COLO829 (cell line): ENCODE results near the gene SNX32.
A peak's percentile ranks its signal among the peaks of the same experiment; 100 is the strongest.

ENCODE experiments used
- DNase-seq: peaks from one replicate; pipeline ENCODE4 v3.0.0; 2012; ENCODE audit warnings: low spot score

The SNX32 gene

GRCh38 chr11:65797711-65798110, 36.1 kb upstream of the SNX32 start:
- DNase-seq: no peak

GRCh38 chr11:65798882-65799281, 34.9 kb upstream of the SNX32 start:
- no peak for DNase-seq

- DNase-seq: no peak
Observed at GRCh38 chr11:65801153-65801987, 32.4 kb upstream of the SNX32 start.

- no peak for DNase-seq
Observed at GRCh38 chr11:65802841-65803240, 30.9 kb upstream of the SNX32 start.

GRCh38 chr11:65803797-65804492, 29.8 kb upstream of the SNX32 start:
- DNase-seq: no peak

- no peak for DNase-seq
Observed at GRCh38 chr11:65806979-65807378, 26.8 kb upstream of the SNX32 start.

GRCh38 chr11:65808744-65809341, 24.9 kb upstream of the SNX32 start:
- no peak for DNase-seq

GRCh38 chr11:65809496-65809895, 24.3 kb upstream of the SNX32 start:
- DNase-seq: no peak

- DNase-seq: no peak
Observed at GRCh38 chr11:65810046-65810868, 23.5 kb upstream of the SNX32 start.

GRCh38 chr11:65811764-65812475, 21.8 kb upstream of the SNX32 start:
- no peak for DNase-seq

GRCh38 chr11:65814131-65814985, 19.4 kb upstream of the SNX32 start:
- peak; percentile 84 for DNase-seq

- DNase-seq: no peak
Observed at GRCh38 chr11:65814986-65815565, 18.7 kb upstream of the SNX32 start.

- no peak for DNase-seq
Observed at GRCh38 chr11:65816696-65817095, 17.1 kb upstream of the SNX32 start.

GRCh38 chr11:65817312-65817834, 16.4 kb upstream of the SNX32 start:
- no peak for DNase-seq

GRCh38 chr11:65817835-65818680, 15.7 kb upstream of the SNX32 start:
- DNase-seq: peak; percentile 78

- DNase-seq: no peak
Observed at GRCh38 chr11:65821107-65821506, 12.7 kb upstream of the SNX32 start.

- no peak for DNase-seq
Observed at GRCh38 chr11:65822776-65823528, 10.8 kb upstream of the SNX32 start.
